Measurements from ENCODE around the gene PODXL2.

Gene PODXL2, protein sequence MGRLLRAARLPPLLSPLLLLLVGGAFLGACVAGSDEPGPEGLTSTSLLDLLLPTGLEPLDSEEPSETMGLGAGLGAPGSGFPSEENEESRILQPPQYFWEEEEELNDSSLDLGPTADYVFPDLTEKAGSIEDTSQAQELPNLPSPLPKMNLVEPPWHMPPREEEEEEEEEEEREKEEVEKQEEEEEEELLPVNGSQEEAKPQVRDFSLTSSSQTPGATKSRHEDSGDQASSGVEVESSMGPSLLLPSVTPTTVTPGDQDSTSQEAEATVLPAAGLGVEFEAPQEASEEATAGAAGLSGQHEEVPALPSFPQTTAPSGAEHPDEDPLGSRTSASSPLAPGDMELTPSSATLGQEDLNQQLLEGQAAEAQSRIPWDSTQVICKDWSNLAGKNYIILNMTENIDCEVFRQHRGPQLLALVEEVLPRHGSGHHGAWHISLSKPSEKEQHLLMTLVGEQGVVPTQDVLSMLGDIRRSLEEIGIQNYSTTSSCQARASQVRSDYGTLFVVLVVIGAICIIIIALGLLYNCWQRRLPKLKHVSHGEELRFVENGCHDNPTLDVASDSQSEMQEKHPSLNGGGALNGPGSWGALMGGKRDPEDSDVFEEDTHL

DNA sequence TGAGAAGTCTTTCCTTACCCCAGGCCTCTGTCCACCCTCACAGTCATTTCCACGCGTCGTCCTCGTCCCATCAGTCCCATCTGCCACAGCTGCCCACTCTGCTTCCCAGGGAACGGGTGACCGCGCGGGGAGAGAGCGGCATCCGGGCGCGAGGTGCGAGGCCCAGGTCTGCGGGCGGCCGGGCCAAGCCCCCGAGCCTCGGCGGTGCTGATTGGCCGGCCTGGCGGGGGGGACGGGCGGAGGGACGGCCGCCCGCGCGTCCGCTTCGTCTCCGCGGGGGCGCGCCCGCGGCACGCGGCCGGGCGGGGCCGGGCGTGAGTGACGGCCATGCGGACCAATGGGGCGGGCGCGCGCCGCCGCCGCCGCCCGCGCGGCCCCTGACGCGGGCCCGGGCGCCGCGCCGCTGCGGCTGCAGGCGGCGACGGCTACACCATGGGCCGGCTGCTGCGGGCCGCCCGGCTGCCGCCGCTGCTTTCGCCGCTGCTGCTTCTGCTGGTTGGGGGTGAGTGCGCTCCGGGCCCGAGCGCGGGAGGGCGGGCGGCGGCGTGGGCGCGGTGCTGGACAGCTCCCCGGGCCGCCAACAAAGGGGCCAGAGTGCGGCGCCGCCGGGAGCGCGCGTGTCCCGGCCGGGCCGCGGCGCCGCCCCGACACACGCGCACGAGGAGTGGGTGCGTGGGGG is at the start of gene PODXL2:
Gene PODXL2 (plus strand): TSS at position 398 of the 679 bp plus-strand sequence. CDS start 35 bp downstream, at position 433.
- DNase-seq (ENCODE audit: extremely low spot score), result peak; percentile 93
- TF ChIP-seq L3MBTL2 (conservative IDR thresholded peaks at IDR 0.05) (peak; percentile 100), CTBP1 (IDR thresholded peaks at IDR 0.05; ENCODE audit: borderline replicate concordance) (no peak), FOXM1 (IDR thresholded peaks at IDR 0.05; ENCODE audit: borderline replicate concordance) (no peak; the same call in 1 of the 2 replicates)
- ChIA-PET CTCF (no interaction called here), POLR2A (no interaction called here)

DNA sequence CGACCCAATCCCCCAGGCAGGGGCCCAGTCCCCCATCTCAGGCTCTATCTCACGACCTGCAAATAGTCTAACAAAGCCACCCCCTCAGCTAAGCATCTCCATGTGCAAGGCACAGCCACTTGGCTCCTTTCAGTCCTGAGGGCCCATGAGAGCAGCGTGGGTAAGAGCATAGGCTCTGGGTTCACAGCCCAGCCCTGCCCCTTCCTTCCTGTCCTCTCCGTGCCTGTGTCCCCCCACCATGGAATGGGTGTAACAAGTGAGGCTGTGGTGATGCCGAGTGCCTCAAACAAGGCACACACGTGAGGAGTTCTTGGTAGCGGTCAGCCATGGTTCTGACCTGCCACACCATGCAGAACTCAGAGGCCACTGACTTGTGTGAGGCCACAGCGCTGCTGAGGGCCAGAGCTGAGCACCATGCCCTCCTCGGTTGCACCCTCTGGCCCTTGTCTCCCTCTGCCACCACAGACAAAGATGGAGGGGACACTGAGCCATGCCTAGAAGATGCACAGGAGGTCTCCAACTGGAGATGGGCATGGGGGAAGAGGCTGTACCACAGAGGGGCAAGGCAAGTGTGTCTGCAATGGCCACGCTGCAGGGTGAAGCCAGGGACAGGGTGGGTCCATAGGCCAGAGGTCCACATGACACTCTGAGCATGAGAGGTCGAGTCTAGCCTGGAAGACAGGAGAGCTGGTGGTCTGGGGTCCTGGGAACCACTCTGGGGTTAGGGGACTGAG is 48.5 kb upstream of the PODXL2 start:
- DNase-seq (ENCODE audit: extremely low spot score), result no peak
- POLR2A ChIA-PET, result interaction anchor here (1.6 kb wide), 1 partner anchor 18 kb away, joined by 13 read pairs; the partner anchor contains the start of gene MCM2
- CTCF ChIA-PET, result no interaction called here
- TF ChIP-seq, protein P1, sequence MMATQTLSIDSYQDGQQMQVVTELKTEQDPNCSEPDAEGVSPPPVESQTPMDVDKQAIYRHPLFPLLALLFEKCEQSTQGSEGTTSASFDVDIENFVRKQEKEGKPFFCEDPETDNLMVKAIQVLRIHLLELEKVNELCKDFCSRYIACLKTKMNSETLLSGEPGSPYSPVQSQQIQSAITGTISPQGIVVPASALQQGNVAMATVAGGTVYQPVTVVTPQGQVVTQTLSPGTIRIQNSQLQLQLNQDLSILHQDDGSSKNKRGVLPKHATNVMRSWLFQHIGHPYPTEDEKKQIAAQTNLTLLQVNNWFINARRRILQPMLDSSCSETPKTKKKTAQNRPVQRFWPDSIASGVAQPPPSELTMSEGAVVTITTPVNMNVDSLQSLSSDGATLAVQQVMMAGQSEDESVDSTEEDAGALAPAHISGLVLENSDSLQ (IDR thresholded peaks at IDR 0.05), result no peak
- TF ChIP-seq ELF4 (IDR thresholded peaks at IDR 0.05), result no peak
- no peak for TF ChIP-seq FOXK2 (IDR thresholded peaks at IDR 0.05)
- no peak for TF ChIP-seq SP1 (IDR thresholded peaks at IDR 0.05)
- no peak for TF ChIP-seq BHLHE40 (IDR thresholded peaks at IDR 0.05; ENCODE audit: borderline replicate concordance)
- no peak for TF ChIP-seq ARNT (IDR thresholded peaks at IDR 0.05)
- no peak for TF ChIP-seq NFRKB (IDR thresholded peaks at IDR 0.05)
- TF ChIP-seq HDGF (IDR thresholded peaks at IDR 0.05; ENCODE audit: borderline replicate concordance), result no peak
- TF ChIP-seq L3MBTL2 (conservative IDR thresholded peaks at IDR 0.05), result no peak
- no peak for TF ChIP-seq CTBP1 (IDR thresholded peaks at IDR 0.05; ENCODE audit: borderline replicate concordance)
- TF ChIP-seq FOXA1 (IDR thresholded peaks at IDR 0.05), result no peak

DNA sequence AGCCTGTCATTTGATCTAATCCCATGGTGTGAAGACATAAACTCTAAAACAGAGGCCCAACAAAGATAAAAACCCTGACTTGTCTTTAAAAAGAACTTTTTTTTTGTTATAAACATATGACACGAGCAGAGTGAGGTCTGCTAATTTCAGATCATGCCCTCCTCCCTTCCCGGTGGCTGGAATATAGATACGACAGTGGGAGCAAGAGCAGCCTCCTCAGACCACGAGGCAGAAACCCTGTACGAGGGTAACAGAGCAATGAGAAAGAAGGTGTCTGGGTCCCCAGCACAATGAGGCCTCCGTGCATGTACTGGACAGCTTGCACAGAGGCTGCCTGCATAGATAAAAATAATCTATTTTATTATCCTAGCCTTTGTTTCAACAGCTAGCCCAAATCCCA is 44.3 kb upstream of the PODXL2 start:
- TF ChIP-seq, protein P1 (IDR thresholded peaks at IDR 0.05), result 0 out of 2 replicates have a peak, but pooled peaks have one; percentile 16
- TF ChIP-seq NFRKB (IDR thresholded peaks at IDR 0.05), result no peak
- TF ChIP-seq CTBP1 (IDR thresholded peaks at IDR 0.05; ENCODE audit: borderline replicate concordance), result no peak
- TF ChIP-seq BHLHE40 (IDR thresholded peaks at IDR 0.05; ENCODE audit: borderline replicate concordance), result no peak
- DNase-seq (ENCODE audit: extremely low spot score), result no peak
- POLR2A ChIA-PET, result interaction anchor here (1.3 kb wide), 1 partner anchor 13 kb away, joined by 5 read pairs; the partner anchor contains the start of gene MCM2
- CTCF ChIA-PET, result interaction anchor here (1.5 kb wide), 1 partner anchor 10 kb away, joined by 6 read pairs; no protein-coding TSS in a partner anchor

DNA sequence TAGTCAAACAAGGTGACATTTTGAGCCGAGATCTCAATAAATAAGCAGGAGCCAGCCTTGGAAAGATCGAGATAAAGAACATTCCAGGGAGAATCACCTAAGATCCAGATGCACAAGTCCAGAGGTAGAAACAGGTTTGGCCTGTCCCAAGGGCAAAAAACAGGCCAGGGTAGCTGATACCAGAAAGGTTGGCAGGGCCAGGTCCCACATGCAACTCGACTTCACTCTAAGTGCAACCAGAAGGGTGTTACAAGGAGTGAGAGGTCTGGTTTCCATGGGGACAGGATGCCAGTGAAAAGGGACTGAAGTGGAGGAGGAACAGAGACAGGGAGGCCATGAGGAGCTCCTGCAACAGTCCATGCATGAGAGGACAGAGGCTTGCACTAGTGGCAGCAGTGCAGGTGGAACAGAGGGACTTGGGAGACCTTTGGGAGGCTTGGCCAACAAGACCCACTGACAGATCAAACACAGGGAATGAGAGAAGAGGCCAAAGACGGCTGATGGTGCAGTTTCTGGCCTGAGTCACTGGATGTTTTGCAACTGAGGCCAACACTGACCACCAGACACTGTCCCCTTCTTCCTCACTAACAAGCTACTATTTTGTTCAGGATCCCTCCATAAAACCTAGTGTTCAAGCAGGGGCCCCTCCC is 43.7 kb upstream of the PODXL2 start:
- POLR2A ChIA-PET, result interaction anchor here (1.3 kb wide), 1 partner anchor 12 kb away, joined by 5 read pairs; the partner anchor contains the start of gene MCM2

More for the DNA sequence above, 43.7 kb upstream of the PODXL2 start:
- no peak for DNase-seq (ENCODE audit: extremely low spot score)
- CTCF ChIA-PET, result interaction anchor here (1.5 kb wide), 1 partner anchor 10 kb away, joined by 10 read pairs; no protein-coding TSS in a partner anchor
- no peak for TF ChIP-seq SP1 (IDR thresholded peaks at IDR 0.05)
- TF ChIP-seq FOXM1 (IDR thresholded peaks at IDR 0.05; ENCODE audit: borderline replicate concordance), result no peak
- no peak for TF ChIP-seq LEF1 (IDR thresholded peaks at IDR 0.05; ENCODE audit: borderline replicate concordance)
- TF ChIP-seq L3MBTL2 (conservative IDR thresholded peaks at IDR 0.05), result no peak
- TF ChIP-seq ELF4 (IDR thresholded peaks at IDR 0.05), result no peak
- TF ChIP-seq FOXA1 (IDR thresholded peaks at IDR 0.05), result no peak
- TF ChIP-seq HDGF (IDR thresholded peaks at IDR 0.05; ENCODE audit: borderline replicate concordance), result no peak
- no peak for TF ChIP-seq ARNT (IDR thresholded peaks at IDR 0.05)
- TF ChIP-seq, protein P1 (IDR thresholded peaks at IDR 0.05), result no peak
- no peak for TF ChIP-seq ZNF384 (IDR thresholded peaks at IDR 0.05)
- no peak for TF ChIP-seq BHLHE40 (IDR thresholded peaks at IDR 0.05; ENCODE audit: borderline replicate concordance)
- TF ChIP-seq NFRKB (IDR thresholded peaks at IDR 0.05), result no peak
- TF ChIP-seq CTBP1 (IDR thresholded peaks at IDR 0.05; ENCODE audit: borderline replicate concordance), result no peak
- no peak for TF ChIP-seq FOXK2 (IDR thresholded peaks at IDR 0.05)
- no peak for TF ChIP-seq SUZ12 (IDR thresholded peaks at IDR 0.05)
- no peak for TF ChIP-seq TARDBP (IDR thresholded peaks at IDR 0.05)
